HL-60 (cell line): Measurements from ENCODE around the gene TRUB1.

ENCODE experiments used
- DNase-seq, 2 experiments: peaks; one replicate each; pipeline ENCODE4 v3.0.0-alpha.2; 2010 to 2020; ENCODE audit warnings: low read depth in 1 of 2, low spot score in 1 of 2
- H3K27ac ChIP-seq: fragments of 250-450 bp; sonication (Bioruptor Pico); replicated peaks from 2 replicates; pipeline ENCODE4 v1.5.1; 2020; ENCODE audit warnings: mild to moderate bottlenecking, moderate library complexity
- H3K27me3 ChIP-seq: fragments of 250-450 bp; sonication (Bioruptor Pico); 2 replicates; pipeline ENCODE4 v1.5.1; 2021; ENCODE audit warnings: mild to moderate bottlenecking, moderate library complexity; ENCODE audit not compliant: insufficient read depth, poor library complexity, severe bottlenecking
- H3K4me3 ChIP-seq: replicated peaks from 2 replicates; pipeline ENCODE4 v1.5.1; 2011; ENCODE audit warnings: mild to moderate bottlenecking, control low read depth, low read length; ENCODE audit not compliant: insufficient read depth
- CTCF ChIP-seq: IDR thresholded peaks from one replicate; pipeline ENCODE4 v1.5.1; 2011; ENCODE audit warnings: low read length, control low read depth, inconsistent platforms; ENCODE audit not compliant: insufficient read depth
- GABPA ChIP-seq: IDR thresholded peaks from 2 replicates; pipeline ENCODE4 v1.6.1; 2012; ENCODE audit warnings: low read depth
- POLR2AphosphoS5 ChIP-seq: IDR thresholded peaks from 2 replicates; pipeline ENCODE4 v1.6.1; 2012; ENCODE audit warnings: low read depth
- REST ChIP-seq: IDR thresholded peaks from 2 replicates; pipeline ENCODE4 v1.6.1; 2012; ENCODE audit warnings: low read depth; ENCODE audit not compliant: insufficient replicate concordance
- SPI1 ChIP-seq: IDR thresholded peaks from 2 replicates; pipeline ENCODE4 v1.6.1; 2012; ENCODE audit warnings: low read depth, mild to moderate bottlenecking, borderline replicate concordance

The TRUB1 gene

GRCh38 chr10:114930320-114930719 lies 7.7 kb upstream of the TRUB1 start:
- no peaks in the 10 kb centered on the region for H3K27me3 ChIP-seq
- TF ChIP-seq REST (no peak), CTCF (no peak), POLR2AphosphoS5 (no peak), GABPA (no peak), SPI1 (no peak)
- H3K27ac ChIP-seq = no peak overlapping the region
- no peak overlapping the region for H3K4me3 ChIP-seq
- DNase-seq = no peak

- no peaks in the 10 kb centered on the region for H3K27me3 ChIP-seq
- no peak for DNase-seq
- H3K4me3 ChIP-seq = no peak overlapping the region
- TF ChIP-seq SPI1 (no peak), POLR2AphosphoS5 (no peak), REST (no peak), CTCF (no peak), GABPA (no peak)
- no peak overlapping the region for H3K27ac ChIP-seq
Observed at GRCh38 chr10:114931072-114931679, 6.8 kb upstream of the TRUB1 start.

GRCh38 chr10:114932225-114932624 lies 5.8 kb upstream of the TRUB1 start:
- no peak overlapping the region for H3K4me3 ChIP-seq

More at GRCh38 chr10:114932225-114932624, 5.8 kb upstream of the TRUB1 start:
- Histone ChIP-seq H3K27ac (no peak overlapping the region), H3K27me3 (no peaks in the 10 kb centered on the region)
- TF ChIP-seq POLR2AphosphoS5 = no peak
- no peak for TF ChIP-seq SPI1
- no peak for TF ChIP-seq REST
- no peak for TF ChIP-seq CTCF
- no peak for TF ChIP-seq GABPA
- DNase-seq = no peak
